SK-N-MC (cell line): ENCODE measurements around the gene ABCA7.

Experiments used
- EZH2 ChIP-seq: fragments of 200-600 bp; sonication (generic); IDR thresholded peaks from one replicate; pipeline ENCODE4 v1.6.1; 2017; ENCODE audit warnings: antibody characterized with exemption
- FOXP2 ChIP-seq: optimal IDR thresholded peaks from 2 replicates; pipeline ENCODE3; 2011; ENCODE audit warnings: mild to moderate bottlenecking, moderate library complexity; ENCODE audit not compliant: insufficient read depth; ENCODE audit errors: extremely low read length, control extremely low read depth
- POLR2AphosphoS5 ChIP-seq: IDR thresholded peaks from 2 replicates; pipeline ENCODE4 v1.6.1; 2012; ENCODE audit warnings: mild to moderate bottlenecking, low read depth, low read length, borderline replicate concordance

DNA sequence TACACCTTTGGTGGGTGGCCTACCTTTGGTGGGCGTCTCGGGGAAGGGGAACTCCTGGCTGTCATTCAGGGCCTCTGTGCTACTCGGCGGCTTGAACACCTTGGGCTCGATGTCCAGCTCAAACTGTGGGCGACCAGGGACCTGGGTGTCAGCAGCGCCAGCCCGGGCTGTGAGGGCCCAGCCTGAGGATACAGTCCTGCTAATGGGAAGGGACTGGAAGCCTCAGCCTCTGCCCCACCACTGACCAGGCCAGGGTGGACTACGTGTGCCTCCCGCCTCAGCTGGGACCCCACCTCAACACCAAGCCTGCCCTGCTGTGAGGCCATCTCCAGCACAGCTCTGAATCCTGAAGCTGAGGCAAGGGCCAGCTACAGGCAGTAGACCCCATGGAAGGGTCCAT is 26.7 kb upstream of the ABCA7 start:
- TF ChIP-seq POLR2AphosphoS5 (no peak), EZH2 (no peak), FOXP2 (no peak)
